Spleen (tissue), 11 donors: ENCODE measurements around the gene TRPC1. TPM values are rescaled to one million over a fixed set of nuclear protein-coding genes. Genes with fewer than 3 reads are reported as not detected.

ENCODE experiments used
- DNase-seq: peaks from one replicate; pipeline ENCODE4 v3.0.0-alpha.2; 2020
- H3K27ac ChIP-seq, 8 donors: fragments of 200-600 bp; sonication (generic) in 7 of 8; 1 replicate in 4 of 8; 2 replicates in 4 of 8; pipeline versions ENCODE4 v1.5.0 to v1.8.0; 2016 to 2021; ENCODE audit warnings: inconsistent platforms in 4 of 8, mild to moderate bottlenecking in 4 of 8, moderate library complexity in 1 of 8
- H3K27me3 ChIP-seq, 7 donors: fragments of 200-600 bp; sonication (generic) in 6 of 7; replicated peaks in 1 of 7; 1 replicate in 4 of 7; 2 replicates in 3 of 7; pipeline versions ENCODE4 v1.5.0 to v1.8.0; 2016 to 2021; ENCODE audit warnings: inconsistent platforms in 3 of 7, mild to moderate bottlenecking in 1 of 7
- H3K36me3 ChIP-seq, 6 donors: fragments of 200-600 bp; sonication (generic) in 5 of 6; 1 replicate in 4 of 6; 2 replicates in 2 of 6; pipeline versions ENCODE4 v1.5.0 to v1.8.0; 2016 to 2021; ENCODE audit warnings: inconsistent platforms in 2 of 6
- H3K4me1 ChIP-seq, 6 donors: fragments of 200-600 bp; sonication (generic) in 5 of 6; 1 replicate in 3 of 6; 2 replicates in 3 of 6; pipeline versions ENCODE4 v1.5.0 to v1.8.0; 2016 to 2021; ENCODE audit warnings: inconsistent platforms in 3 of 6
- H3K4me3 ChIP-seq, 8 donors: fragments of 200-600 bp; sonication (generic) in 7 of 8; 1 replicate in 4 of 8; 2 replicates in 4 of 8; pipeline versions ENCODE4 v1.5.0 to v1.8.0; 2016 to 2021; ENCODE audit warnings: inconsistent platforms in 4 of 8, mild to moderate bottlenecking in 4 of 8, moderate library complexity in 2 of 8
- H3K9me3 ChIP-seq, 8 donors: fragments of 200-600 bp; sonication (generic) in 7 of 8; 1 replicate in 4 of 8; 2 replicates in 4 of 8; pipeline versions ENCODE4 v1.5.0 to v1.8.0; 2016 to 2021; ENCODE audit warnings: inconsistent platforms in 4 of 8
- POLR2A ChIP-seq, 3 donors: fragments of 450-650 bp; IDR thresholded peaks; one replicate each; pipeline ENCODE4 v1.5.1; 2017; ENCODE audit warnings: antibody characterized with exemption in 3 of 3, mild to moderate bottlenecking in 1 of 3
- POLR2AphosphoS5 ChIP-seq, 3 donors: sonication (generic); formaldehyde crosslinking; IDR thresholded peaks; one replicate each; pipeline ENCODE4 v1.5.1; 2017; ENCODE audit warnings: antibody characterized with exemption in 3 of 3
- WGBS, 5 donors: extraction: QIAGEN DNeasy Blood & Tissue Kit in 3 of 5; methylation state at CpG; one replicate each; pipeline versions ENCODE4 v1.1.5 to v1.1.7; 2013 to 2018; 5-methylcytosine and 5-hydroxymethylcytosine counted together
- intact Hi-C: fragments of 100-400 bp; cut with DNase I; formaldehyde crosslinking; loops from one replicate; pipeline ENCODE4 v1.15.0; 2023; ENCODE audit warnings: low total_unique reads
- polyA plus RNA-seq, 3 donors: library from polyadenylated mRNA; stranded (reverse); fragments of 200-250 nt; gene quantifications; one replicate each; pipeline ENCODE4 v1.2.1, GENCODE V29; 2013
- total RNA-seq, 7 donors: library from RNA; depleted of rRNA in 3 of 7; stranded (reverse); fragments of >200 nt in 3 of 7; fragmentation: NEBNext Ultra II Directional in 4 of 7; extraction: Animal tissue kit (Norgen Biotek cat#: 25700) in 4 of 7; gene quantifications; one replicate each; pipeline versions ENCODE4 v1.1.0 to v1.2.1, GENCODE V29; 2016 to 2021
- TF ChIP-seq, protein P1 (sequence below), 11 experiments: fragments of 200-600 bp in 7 of 11; fragments of 450-650 bp in 4 of 11; sonication (generic) in 4 of 11; IDR thresholded peaks in 8 of 11; conservative IDR thresholded peaks in 3 of 11; 1 replicate in 7 of 11; 2 replicates in 4 of 11; pipeline versions ENCODE4 v1.4.0 to v1.8.0; 2016 to 2021; ENCODE audit warnings: antibody characterized with exemption in 11 of 11, inconsistent platforms in 4 of 11, mild to moderate bottlenecking in 1 of 11
- donor health status: healthy with polysubstance abuse.
- donor health status: DM: no; HTN: no; CAD: no; lungs with moderate emphysema.
- donor health status: DM: no; HTN: no; CAD: no.
- donor health status: Bipolar disorder and iron deficiency.
- donor health status: healthy.
- donor health status: DM: no; HTN: no; CAD: no.
- donor health status: DM: yes; HTN: yes; CAD: no.

TRPC1 gene
- total and polyA plus RNA-seq, 10 donors: 1.7 to 21.8 (median 7.6) TPM

DNA sequence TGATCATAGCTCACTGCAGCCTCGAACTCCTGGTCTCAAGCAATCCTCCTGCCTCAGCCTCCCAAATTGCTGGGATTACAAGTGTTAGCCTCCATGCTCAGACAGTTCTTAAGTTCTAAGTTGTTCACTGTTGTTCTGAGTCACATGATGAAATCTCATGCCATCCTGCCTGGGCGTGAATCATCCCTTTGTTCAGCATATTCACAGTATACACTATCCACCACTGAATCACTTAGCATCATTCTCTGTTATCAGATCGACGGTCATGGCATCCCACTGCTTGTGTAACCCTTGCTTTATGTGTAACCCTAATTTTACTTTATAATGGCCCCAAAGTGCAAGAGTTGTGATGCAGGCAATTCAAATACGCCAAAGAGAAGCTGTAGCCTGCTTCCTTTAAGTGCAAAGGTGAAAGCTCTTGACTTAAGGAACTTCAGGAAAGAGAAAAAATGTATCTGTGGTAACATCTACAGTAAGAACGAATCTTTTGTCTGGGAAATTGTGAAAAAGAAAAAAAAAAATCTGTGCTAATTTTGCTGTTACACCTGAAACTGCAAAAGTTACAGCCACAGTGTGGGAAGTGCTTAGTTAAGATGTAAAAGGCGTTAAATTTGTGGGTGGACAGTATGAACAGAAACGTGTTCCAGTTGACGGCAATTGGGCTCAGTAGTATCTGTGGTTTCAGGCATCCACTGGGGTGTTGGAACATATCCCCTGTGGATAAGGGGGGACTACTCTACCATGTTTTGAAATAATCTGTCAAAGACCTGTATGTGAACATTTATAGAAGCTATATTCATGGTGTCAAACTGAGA lies 84.5 kb downstream of the TRPC1 start:
- no peak overlapping the region for H3K27ac ChIP-seq
- no peaks in the 10 kb centered on the region for H3K27me3 ChIP-seq
- no peaks in the 10 kb centered on the region for H3K4me1 ChIP-seq
- no peaks in the 10 kb centered on the region for H3K9me3 ChIP-seq
- WGBS, 5 donors: 78 to 81% (median 81%) methylated on average over 9 of the region's 9 CpGs
- no peak overlapping the region for H3K4me3 ChIP-seq
- DNase-seq: no peak
- intact Hi-C loops: no loop called here
- no peak for TF ChIP-seq POLR2AphosphoS5 (IDR thresholded peaks at IDR 0.05)
- H3K36me3 ChIP-seq: peaks cover 0 to 7% (median 0%) of the 10 kb centered on the region in 6 donors

DNA sequence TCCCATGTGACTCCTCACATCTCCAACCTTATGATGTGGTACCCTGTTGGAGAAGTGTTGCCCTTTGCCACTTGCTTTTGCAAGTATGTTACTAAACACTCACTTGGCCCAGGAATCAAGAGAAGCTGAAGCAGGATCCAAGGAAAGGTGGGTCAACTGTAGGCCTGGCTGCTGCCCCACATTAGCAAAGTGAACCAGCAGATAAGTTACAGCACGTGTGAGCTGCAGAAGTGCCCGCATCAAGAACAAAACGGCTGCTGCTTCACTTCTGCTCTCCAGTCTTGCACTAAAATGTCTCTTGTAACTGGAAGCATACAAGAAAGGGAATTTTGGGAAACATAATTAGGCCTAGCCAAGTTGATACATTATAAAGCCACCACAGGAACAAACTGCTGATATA lies 85.4 kb downstream of the TRPC1 start:
- no peak overlapping the region for H3K27ac ChIP-seq
- DNase-seq: no peak
- H3K9me3 ChIP-seq: no peaks in the 10 kb centered on the region
- H3K36me3 ChIP-seq: peaks cover 0 to 6% (median 0%) of the 10 kb centered on the region in 6 donors
- WGBS, 5 donors: 90 to 96% (median 91%) methylated on average over 3 of the region's 3 CpGs
- H3K4me3 ChIP-seq: no peak overlapping the region
- no peaks in the 10 kb centered on the region for H3K4me1 ChIP-seq
- H3K27me3 ChIP-seq: no peaks in the 10 kb centered on the region
- intact Hi-C loops: no loop called here
- TF ChIP-seq POLR2A (IDR thresholded peaks at IDR 0.05) (no peak), POLR2AphosphoS5 (IDR thresholded peaks at IDR 0.05) (no peak)
- TF ChIP-seq, protein P1, sequence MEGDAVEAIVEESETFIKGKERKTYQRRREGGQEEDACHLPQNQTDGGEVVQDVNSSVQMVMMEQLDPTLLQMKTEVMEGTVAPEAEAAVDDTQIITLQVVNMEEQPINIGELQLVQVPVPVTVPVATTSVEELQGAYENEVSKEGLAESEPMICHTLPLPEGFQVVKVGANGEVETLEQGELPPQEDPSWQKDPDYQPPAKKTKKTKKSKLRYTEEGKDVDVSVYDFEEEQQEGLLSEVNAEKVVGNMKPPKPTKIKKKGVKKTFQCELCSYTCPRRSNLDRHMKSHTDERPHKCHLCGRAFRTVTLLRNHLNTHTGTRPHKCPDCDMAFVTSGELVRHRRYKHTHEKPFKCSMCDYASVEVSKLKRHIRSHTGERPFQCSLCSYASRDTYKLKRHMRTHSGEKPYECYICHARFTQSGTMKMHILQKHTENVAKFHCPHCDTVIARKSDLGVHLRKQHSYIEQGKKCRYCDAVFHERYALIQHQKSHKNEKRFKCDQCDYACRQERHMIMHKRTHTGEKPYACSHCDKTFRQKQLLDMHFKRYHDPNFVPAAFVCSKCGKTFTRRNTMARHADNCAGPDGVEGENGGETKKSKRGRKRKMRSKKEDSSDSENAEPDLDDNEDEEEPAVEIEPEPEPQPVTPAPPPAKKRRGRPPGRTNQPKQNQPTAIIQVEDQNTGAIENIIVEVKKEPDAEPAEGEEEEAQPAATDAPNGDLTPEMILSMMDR (IDR thresholded peaks at IDR 0.05 in 8 of 11, conservative IDR thresholded peaks at IDR 0.05 in 3 of 11): no peak

DNA sequence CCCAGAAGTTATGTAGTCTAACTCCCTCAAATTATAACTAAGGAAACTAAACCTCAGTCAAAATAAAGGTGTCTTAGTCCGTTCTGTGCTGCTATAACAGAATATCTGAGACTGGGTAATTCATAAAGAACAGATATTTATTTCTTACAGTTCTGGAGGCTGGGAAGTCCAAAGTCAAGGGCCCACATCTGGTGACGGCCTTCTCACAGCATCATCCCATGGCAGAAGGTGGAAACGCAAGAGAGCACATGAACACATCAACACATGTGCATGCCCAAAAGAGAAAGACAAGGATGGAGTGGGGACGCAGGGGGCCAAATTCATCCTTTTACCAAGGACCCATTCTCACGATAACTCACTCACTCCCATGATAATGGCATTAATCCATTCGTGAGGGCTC lies 92.0 kb downstream of the TRPC1 start:
- no peak overlapping the region for H3K27ac ChIP-seq
- H3K4me3 ChIP-seq: no peak overlapping the region
- no peaks in the 10 kb centered on the region for H3K27me3 ChIP-seq
- TF ChIP-seq POLR2A (IDR thresholded peaks at IDR 0.05): no peak
- TF ChIP-seq POLR2AphosphoS5 (IDR thresholded peaks at IDR 0.05): no peak
- TF ChIP-seq, protein P1 (IDR thresholded peaks at IDR 0.05 in 8 of 11, conservative IDR thresholded peaks at IDR 0.05 in 3 of 11): no peak
- H3K9me3 ChIP-seq: no peaks in the 10 kb centered on the region
- DNase-seq: no peak
- 91 to 96% (median 95%) methylated on average over 6 of the region's 6 CpGs for WGBS, 5 donors
- no peaks in the 10 kb centered on the region for H3K36me3 ChIP-seq
- H3K4me1 ChIP-seq: no peaks in the 10 kb centered on the region
- intact Hi-C loops: no loop called here

DNA sequence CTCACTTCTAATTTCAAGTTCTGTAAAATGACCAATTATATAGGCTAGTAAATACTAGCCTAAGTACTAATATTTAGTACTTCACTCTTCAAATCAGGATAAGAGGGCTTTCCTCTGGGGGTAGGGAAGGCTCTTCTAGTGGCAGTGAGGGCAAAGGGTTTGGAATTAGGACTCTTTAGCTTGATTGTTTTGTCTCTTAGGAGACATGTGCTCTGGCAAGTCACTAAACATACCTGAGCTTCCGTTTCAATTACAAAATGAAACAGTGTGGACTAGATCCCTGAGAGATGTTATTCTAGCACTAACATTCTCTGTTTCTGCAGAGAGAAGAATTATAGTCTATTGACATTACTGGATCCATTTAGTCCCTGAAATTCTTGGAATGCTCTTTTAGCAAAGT lies 93.5 kb downstream of the TRPC1 start:
- Histone ChIP-seq H3K36me3 (no peaks in the 10 kb centered on the region), H3K27ac (no peak overlapping the region), H3K9me3 (no peaks in the 10 kb centered on the region), H3K4me3 (no peak overlapping the region), H3K4me1 (no peaks in the 10 kb centered on the region), H3K27me3 (no peaks in the 10 kb centered on the region)
- TF ChIP-seq POLR2A (IDR thresholded peaks at IDR 0.05): no peak
- TF ChIP-seq, protein P1 (IDR thresholded peaks at IDR 0.05 in 8 of 11, conservative IDR thresholded peaks at IDR 0.05 in 3 of 11): no peak
- no peak for TF ChIP-seq POLR2AphosphoS5 (IDR thresholded peaks at IDR 0.05)
- WGBS, 5 donors: 79 to 94% (median 85%) methylated on average over 1 of the region's 1 CpG
- intact Hi-C loops: no loop called here
- DNase-seq: no peak
